Ishikawa (cell line): ENCODE results near the gene LRRC4.

Experiments
- CEBPB ChIP-seq: IDR thresholded peaks from 2 replicates; pipeline ENCODE4 v1.6.1; 2012
- RAD21 ChIP-seq: IDR thresholded peaks from 2 replicates; pipeline ENCODE4 v1.6.1; 2012; ENCODE audit warnings: low read depth
- TAF1 ChIP-seq: IDR thresholded peaks from 2 replicates; pipeline ENCODE4 v1.6.1; 2012; ENCODE audit warnings: low read depth, mild to moderate bottlenecking
- ZBTB7A ChIP-seq: IDR thresholded peaks from 2 replicates; pipeline ENCODE4 v1.6.1; 2012; ENCODE audit warnings: low read depth

- TF ChIP-seq TAF1 (no peak), RAD21 (no peak), ZBTB7A (no peak), CEBPB (no peak)
Measured at GRCh38 chr7:128029405-128029995, 1.7 kb downstream of the LRRC4 start.
